LNCaP clone FGC (cell line): ENCODE data around the gene NUP133.
"Not testable (repeated sequence)": the region's sequence is repeated elsewhere in the genome, so short reads cannot be mapped to it uniquely, and the experiment has no call there.

Experiments
- DNase-seq: peaks from one replicate; pipeline ENCODE4 v3.0.0-alpha.2; 2011; ENCODE audit warnings: low read depth
- H3K4me3 ChIP-seq: 2 replicates; pipeline ENCODE4 v1.5.1; 2011; ENCODE audit warnings: mild to moderate bottlenecking, low read depth, low read length, control low read depth
- TF ChIP-seq, protein P1 (sequence below): IDR thresholded peaks from 2 replicates; pipeline ENCODE4 v1.5.1; 2012; ENCODE audit warnings: mild to moderate bottlenecking; ENCODE audit not compliant: control insufficient read depth, insufficient read depth; ENCODE audit errors: extremely low read depth

The NUP133 gene

GRCh38 chr1:229531326-229531725 lies 23.2 kb upstream of the NUP133 start:
- TF ChIP-seq, protein P1, sequence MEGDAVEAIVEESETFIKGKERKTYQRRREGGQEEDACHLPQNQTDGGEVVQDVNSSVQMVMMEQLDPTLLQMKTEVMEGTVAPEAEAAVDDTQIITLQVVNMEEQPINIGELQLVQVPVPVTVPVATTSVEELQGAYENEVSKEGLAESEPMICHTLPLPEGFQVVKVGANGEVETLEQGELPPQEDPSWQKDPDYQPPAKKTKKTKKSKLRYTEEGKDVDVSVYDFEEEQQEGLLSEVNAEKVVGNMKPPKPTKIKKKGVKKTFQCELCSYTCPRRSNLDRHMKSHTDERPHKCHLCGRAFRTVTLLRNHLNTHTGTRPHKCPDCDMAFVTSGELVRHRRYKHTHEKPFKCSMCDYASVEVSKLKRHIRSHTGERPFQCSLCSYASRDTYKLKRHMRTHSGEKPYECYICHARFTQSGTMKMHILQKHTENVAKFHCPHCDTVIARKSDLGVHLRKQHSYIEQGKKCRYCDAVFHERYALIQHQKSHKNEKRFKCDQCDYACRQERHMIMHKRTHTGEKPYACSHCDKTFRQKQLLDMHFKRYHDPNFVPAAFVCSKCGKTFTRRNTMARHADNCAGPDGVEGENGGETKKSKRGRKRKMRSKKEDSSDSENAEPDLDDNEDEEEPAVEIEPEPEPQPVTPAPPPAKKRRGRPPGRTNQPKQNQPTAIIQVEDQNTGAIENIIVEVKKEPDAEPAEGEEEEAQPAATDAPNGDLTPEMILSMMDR = no peak
- no peak for DNase-seq
- no peak overlapping the region for H3K4me3 ChIP-seq

- DNase-seq = no peak
- TF ChIP-seq, protein P1 = no peak
- no peak overlapping the region for H3K4me3 ChIP-seq
Observed at GRCh38 chr1:229529639-229530038, 21.5 kb upstream of the NUP133 start.

GRCh38 chr1:229526695-229527094 lies 18.6 kb upstream of the NUP133 start:
- DNase-seq = no peak
- TF ChIP-seq, protein P1 = no peak
- H3K4me3 ChIP-seq = no peak overlapping the region

DNA sequence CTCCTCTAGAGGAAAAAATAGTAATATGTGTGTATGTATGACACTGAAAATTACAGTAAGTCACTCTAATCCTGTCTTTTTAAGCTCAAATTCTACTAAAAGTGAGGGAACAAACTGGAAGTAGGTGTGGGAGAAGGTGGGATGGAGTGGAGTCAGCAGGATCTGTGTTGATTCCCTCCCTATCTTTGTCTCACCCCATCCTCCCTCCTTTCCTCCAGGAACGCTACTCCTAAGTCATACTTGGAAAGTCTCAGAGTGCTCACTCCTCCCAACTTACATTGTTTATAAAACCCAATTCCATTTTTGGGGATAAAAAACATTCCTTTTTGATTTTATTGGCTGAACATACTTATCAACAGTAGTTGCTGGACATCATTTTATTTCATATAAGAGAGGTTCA lies 14.9 kb upstream of the NUP133 start:
- no peak for DNase-seq

GRCh38 chr1:229514578-229515275 lies 6.6 kb upstream of the NUP133 start:
- no peak overlapping the region for H3K4me3 ChIP-seq
- DNase-seq = peak; percentile 59
- TF ChIP-seq, protein P1 = peak; percentile 91

More for the DNA sequence above, 14.9 kb upstream of the NUP133 start:
- H3K4me3 ChIP-seq = no peak overlapping the region
- TF ChIP-seq, protein P1 = no peak

DNA sequence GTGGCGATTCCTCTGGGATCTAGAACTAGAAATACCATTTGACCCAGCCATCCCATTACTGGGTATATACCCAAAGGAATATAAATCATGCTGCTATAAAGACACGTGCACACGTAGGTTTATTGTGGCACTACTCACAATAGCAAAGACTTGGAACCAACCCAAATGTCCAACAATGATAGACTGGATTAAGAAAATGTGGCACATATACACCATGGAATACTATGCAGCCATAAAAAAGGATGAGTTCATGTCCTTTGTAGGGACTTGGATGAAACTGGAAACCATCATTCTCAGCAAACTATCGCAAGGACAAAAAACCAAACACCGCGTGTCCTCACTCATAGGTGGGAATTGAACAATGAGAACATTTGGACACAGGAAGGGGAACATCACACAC lies 3.5 kb upstream of the NUP133 start:
- H3K4me3 ChIP-seq, DNase-seq: not testable (repeated sequence)

- H3K4me3 ChIP-seq, DNase-seq: not testable (repeated sequence)
Observed at GRCh38 chr1:229511201-229511600, 3.1 kb upstream of the NUP133 start.

GRCh38 chr1:229509576-229509975 lies 1.4 kb upstream of the NUP133 start:
- H3K4me3 ChIP-seq = no peak overlapping the region
- TF ChIP-seq, protein P1 = no peak
- no peak for DNase-seq
